NCI-H1694 (cell line): ENCODE data around the gene CHST11.
A peak's percentile ranks its signal among the peaks of the same experiment; 100 is the strongest.
"Not testable (repeated sequence)": the region's sequence is repeated elsewhere in the genome, so short reads cannot be mapped to it uniquely, and the experiment has no call there.

Experiments
- DNase-seq: peaks from one replicate; lab custom pipeline; 2025; lab: John Stamatoyannopoulos, UW

Gene CHST11

GRCh38 chr12:104741497-104742367, 285.0 kb downstream of the CHST11 start:
- no peak for DNase-seq

GRCh38 chr12:104742551-104743201, 285.9 kb downstream of the CHST11 start:
- peak; percentile 64 for DNase-seq

GRCh38 chr12:104743202-104743580, 286.4 kb downstream of the CHST11 start:
- no peak for DNase-seq

GRCh38 chr12:104743753-104744548, 287.2 kb downstream of the CHST11 start:
- not testable (repeated sequence) for DNase-seq

- DNase-seq, result no peak
Measured at GRCh38 chr12:104746467-104747088, 289.8 kb downstream of the CHST11 start.

- DNase-seq, result no peak
Measured at GRCh38 chr12:104747330-104747729, 290.6 kb downstream of the CHST11 start.

- peak; percentile 39 for DNase-seq
Measured at GRCh38 chr12:104747955-104748354, 291.2 kb downstream of the CHST11 start.

GRCh38 chr12:104748356-104748755, 291.6 kb downstream of the CHST11 start:
- no peak for DNase-seq

- DNase-seq, result no peak
Measured at GRCh38 chr12:104748790-104749189, 292.0 kb downstream of the CHST11 start.

GRCh38 chr12:104749545-104749944, 292.8 kb downstream of the CHST11 start:
- DNase-seq, result no peak

- no peak for DNase-seq
Measured at GRCh38 chr12:104750061-104750460, 293.3 kb downstream of the CHST11 start.

- DNase-seq, result no peak
Measured at GRCh38 chr12:104751120-104751519, 294.4 kb downstream of the CHST11 start.

GRCh38 chr12:104751594-104751993, 294.8 kb downstream of the CHST11 start:
- DNase-seq, result no peak

GRCh38 chr12:104752016-104752415, 295.3 kb downstream of the CHST11 start:
- no peak for DNase-seq

GRCh38 chr12:104752881-104753280, 296.1 kb downstream of the CHST11 start:
- no peak for DNase-seq

GRCh38 chr12:104756901-104757300, 300.2 kb downstream of the CHST11 start:
- DNase-seq, result no peak

GRCh38 chr12:104758771-104759170, 302.0 kb downstream of the CHST11 start:
- DNase-seq, result no peak

- DNase-seq, result no peak
Measured at GRCh38 chr12:104761091-104761490, 304.3 kb downstream of the CHST11 start.

- no peak for DNase-seq
Measured at GRCh38 chr12:104761611-104762010, 304.9 kb downstream of the CHST11 start.

GRCh38 chr12:104763168-104763805, 306.5 kb downstream of the CHST11 start:
- no peak for DNase-seq

GRCh38 chr12:104764225-104765091, 307.7 kb downstream of the CHST11 start:
- no peak for DNase-seq
